Nucleus accumbens (tissue), 56 donors: ENCODE data around the gene LBHD2.
A peak's percentile ranks its signal among the peaks of the same experiment; 100 is the strongest.

Experiments
- DNase-seq, 56 donors: peaks; one replicate each; lab custom pipeline; 2025; lab: John Stamatoyannopoulos, UW

The LBHD2 gene

DNA sequence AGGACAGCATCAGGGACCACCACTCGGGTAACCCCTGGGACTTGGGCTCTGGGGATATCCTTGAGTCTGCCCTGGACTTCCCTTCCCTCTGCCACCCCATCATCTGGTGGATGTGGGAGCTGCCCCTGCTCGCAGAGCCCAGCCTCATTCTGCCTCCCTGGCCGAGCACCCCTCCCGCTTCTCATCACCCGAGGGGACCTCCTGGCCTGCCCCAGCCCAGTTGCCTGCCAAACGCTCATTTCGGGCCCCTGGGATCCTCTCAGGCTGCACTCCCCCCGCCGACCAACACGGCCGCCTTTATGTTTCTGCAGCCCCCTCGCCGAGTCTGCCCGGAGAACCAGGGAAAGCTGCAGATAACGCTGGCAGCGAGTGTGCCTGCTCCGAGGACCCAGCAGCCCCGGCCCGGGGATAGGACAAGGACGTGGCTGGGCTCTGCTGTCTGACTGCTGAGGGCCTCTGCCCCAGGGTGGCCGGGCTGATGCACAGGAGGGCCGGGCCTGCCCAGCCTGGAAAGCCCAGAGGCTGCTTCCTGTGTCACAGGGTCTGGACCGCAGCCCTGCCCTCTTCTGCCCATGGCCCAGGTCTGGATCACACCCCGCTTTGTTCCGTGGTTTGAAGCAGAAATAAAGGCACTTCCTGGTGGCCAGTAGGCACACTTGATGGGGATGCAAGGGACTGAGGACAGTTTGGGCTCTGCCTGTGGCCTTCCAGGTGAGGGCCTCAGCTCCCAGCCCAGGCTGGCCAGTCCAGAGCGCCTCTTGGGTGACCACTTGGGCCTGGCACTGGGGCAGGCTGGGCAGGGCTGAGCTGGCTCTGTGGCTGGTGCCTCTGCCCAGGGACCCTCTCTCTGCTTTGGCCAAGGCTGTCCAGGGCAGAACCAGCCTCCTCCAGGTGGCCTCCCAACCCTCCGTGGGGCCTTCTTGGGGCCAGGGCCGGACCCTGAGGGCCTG is 5.7 kb downstream of the LBHD2 start:
- DNase-seq = no peak

DNA sequence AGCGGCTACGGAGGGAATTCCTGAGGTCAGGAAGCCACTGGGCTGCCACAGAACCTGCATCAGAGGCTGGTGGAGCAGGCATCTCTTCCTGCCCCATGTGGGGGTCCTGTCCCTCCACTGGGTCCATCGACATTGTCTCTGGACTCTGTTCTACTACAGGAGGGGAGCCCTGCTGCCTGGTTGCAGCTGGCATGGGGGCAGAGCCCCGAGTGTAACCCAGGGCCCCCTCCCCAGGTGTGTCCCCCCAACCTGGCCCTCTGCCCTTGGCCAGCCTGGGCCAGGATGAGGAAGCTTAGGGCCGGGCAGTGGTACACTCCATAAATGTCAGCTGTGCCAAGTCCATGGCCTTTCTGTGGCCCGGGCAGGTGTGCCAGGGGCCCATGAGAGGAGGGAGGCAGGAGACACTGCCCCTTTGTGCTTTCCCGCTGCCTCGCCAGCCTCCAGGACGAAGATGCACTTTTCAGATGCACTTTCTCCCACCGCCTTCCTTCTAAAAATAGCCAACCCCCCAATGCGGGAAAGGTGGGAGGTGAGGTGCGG is 6.5 kb downstream of the LBHD2 start:
- no peak for DNase-seq

DNA sequence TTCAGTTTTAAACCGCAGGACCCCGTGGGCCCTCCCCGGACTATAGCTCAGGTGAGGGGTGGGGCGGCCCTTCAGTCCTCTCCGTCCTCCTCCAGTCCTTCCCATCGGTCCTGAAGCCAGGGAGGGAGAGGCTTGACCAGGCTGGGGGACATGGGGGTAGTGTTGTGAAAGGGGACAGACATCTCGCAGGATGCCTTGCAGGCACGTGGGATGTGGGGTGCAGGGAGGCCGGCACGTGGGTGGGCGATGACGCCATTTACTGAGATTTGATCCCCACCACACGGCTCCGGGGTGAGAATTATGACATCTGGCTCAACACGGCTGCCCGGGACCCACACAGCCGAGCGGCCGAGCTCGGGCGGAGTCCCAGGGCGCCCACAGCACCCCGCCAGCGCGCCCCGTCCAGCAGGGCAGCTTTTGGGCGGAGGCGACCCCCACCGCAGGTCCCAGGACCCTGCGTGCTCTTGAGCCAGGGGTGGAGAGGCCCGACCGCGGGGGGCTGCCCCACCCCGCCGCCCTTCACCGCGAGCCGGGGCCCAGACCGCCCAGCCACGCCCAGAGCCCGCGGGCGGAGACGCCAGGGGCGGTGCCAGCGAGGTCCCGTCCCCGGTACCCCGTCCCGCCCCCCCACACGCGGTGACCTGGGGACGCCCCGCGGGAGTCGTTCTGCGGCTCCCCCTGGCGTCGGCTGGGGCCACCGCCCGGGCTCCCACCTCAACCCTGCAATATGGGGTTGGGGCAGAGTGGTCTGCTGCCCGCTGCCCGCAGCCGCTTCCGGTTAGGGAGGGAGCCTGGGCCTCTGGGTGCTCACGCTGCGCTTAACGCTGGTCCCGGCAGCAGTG is 7.3 kb downstream of the LBHD2 start:
- DNase-seq = peak in 3 of 56 donors; percentile 8 to 57 (median 42)

DNA sequence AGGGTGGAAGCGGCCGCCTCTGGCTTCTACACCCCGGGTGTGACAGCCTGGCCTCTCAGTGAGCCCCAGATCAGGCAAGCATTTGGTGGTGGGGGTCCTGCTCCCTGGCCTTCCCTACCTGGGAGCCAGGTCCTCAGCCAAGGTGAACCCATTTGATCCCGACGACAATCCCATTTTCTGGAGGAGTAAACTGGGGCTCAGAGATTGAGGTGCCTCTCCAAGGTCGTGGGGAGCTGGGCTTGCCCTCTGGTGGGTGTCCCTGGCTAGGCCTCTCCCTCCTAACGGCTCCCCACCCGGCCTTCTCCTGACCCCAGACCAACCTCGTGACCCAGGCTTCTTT is 7.8 kb downstream of the LBHD2 start:
- no peak for DNase-seq

DNA sequence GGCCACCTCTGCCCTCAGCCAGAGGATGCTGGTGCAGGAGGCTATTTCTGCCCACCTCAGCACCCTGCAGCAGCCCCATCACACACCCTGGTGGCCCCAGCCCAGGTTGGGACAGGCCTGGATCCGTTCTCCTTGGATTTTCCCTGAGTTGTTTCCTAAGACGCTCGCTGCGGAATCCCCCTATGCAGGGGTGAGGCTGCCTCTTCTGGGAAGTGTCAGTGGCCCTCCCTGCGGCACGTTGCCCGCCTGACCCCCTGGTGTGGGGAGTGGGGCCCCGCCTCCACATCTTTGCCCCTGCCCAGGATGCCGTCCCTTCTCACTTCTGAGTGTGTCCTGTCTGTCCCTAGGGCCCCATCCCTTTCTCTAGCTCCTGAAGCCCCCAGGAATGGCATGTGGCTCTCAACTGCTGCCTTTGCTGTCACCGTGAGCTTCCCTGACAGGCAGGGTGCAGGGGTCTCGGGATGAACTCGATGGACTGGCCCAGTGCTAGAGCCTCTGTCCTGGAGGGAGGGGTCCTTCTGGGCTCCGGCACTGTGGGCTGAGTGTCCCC is 9.9 kb downstream of the LBHD2 start:
- no peak for DNase-seq

DNA sequence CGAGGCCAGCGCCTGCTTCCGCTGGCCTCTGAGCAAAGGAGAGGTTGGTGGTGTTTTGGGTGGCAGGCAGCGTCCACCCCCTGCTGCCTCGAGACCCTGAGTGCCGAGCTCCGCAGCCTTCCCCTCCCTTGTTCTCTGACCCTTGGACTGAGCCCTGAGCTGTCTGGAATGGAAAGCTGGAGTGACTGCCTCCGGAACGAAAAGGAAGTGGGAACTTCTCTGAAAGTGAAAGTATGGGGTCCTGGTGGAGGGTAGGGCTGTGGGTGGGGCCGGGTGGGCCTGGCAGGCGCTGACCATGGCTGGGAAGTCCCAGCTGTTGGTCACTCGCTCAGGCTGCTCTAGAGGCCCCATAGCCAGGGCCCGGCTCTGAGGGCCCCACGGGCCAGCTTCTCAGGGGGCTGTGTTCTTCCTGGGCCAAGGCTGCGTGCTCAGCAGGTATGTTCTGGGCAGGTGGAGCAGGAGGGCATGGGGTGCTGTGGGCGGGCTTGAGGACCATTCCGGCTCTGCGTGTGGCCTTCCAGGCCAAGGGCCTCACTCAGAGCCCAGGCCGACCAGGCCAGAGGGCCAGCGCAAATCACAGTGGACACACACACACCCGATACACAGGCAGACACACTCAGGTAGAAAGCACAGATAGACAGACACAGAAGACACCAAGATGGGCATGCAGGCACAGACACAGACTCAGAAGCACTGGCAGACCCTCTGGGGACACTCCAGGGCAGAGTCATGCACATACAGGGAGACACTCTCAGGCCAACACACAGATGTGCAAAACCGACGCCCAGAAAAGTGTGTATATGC is 10.6 kb downstream of the LBHD2 start, which contains the start of gene EXOC3L4:
TSS of gene EXOC3L4 (plus strand) at position 320 of the 804 bp plus-strand sequence. CDS start 5,495 bp downstream, outside the sequence.
- no peak for DNase-seq

DNA sequence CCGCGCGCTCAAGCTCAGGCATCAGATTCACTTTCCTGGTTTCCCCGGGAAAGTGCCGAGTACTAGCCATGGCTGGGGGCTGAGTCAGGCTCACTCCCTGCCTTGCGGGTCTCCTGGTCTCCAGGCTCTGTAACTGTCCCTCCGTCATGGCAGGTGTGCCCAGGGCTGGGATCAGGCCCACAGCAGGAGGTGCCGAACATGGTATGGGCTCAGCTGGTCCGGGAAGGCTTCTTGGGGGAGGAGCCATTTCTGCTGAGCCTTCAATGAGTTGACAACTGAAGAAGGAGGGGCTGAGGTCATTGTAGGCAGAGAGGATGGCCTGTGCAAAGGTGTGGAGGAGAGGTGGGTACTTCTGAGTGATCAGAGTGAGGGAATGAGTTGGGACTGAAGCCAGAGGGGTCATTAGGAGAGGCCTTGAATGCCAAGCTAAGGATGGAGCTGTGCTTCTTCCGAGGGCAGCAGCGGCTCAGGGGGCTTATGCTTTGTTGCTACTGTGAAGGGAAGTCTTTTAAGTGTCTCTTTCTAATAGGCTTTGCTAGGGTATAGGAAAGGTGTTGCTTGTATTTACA is 11.3 kb downstream of the LBHD2 start:
- DNase-seq = no peak

DNA sequence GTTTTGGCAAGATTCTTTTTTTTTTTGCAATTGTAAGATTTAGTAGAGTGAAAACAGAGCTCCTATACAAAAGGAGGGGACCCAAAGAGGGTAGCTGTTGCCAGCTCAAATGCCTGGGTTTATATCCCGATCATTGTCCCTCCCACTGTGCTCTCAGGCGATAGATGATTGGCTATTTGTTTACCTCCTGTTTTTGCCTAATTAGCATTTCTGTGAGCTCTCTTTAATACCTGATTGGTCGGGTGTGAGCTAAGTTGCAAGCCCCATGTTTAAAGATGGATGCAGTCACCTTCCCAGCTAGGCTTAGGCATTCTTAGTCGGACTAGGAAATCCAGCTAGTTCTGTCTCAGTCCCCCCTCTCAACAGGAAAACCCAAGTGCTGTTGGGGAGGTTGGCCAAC is 12.4 kb downstream of the LBHD2 start:
- DNase-seq = no peak

DNA sequence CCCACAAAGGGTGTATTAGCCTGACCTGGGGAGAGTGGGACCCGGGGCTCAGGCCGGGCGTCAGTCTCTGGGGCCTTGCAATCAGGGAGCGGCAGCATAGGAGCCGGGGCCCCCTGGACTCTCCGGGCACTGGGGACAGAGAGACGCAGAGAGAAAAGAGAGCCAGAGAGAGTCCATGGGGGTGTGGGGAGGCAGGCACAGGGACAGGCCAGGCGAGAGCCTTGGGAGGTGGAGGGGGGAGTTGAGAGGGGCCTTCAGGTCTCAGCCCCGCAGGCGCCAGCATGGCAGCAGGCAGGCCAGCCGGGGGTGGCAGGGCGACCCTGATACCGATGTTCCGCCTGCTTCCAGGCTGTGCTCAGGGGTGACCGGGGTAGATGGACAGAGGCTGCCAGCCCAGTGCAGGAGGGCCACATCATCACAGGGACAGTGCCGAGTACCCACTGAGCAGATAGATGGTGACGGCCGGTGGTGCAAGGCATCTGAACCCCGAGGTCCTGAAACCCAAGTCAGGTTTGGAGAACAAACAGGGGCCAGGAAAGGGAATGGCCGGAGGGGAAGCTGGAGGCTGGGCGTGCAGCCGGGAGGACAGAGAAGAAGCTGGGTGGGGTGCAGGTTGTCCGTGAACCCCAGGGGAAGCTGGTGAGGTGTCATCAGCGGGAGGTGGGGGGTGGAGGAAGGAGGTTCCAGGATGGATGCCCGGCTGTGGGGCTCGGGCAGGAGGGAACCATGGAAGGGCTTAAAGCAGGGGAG is 13.4 kb downstream of the LBHD2 start:
- no peak for DNase-seq

DNA sequence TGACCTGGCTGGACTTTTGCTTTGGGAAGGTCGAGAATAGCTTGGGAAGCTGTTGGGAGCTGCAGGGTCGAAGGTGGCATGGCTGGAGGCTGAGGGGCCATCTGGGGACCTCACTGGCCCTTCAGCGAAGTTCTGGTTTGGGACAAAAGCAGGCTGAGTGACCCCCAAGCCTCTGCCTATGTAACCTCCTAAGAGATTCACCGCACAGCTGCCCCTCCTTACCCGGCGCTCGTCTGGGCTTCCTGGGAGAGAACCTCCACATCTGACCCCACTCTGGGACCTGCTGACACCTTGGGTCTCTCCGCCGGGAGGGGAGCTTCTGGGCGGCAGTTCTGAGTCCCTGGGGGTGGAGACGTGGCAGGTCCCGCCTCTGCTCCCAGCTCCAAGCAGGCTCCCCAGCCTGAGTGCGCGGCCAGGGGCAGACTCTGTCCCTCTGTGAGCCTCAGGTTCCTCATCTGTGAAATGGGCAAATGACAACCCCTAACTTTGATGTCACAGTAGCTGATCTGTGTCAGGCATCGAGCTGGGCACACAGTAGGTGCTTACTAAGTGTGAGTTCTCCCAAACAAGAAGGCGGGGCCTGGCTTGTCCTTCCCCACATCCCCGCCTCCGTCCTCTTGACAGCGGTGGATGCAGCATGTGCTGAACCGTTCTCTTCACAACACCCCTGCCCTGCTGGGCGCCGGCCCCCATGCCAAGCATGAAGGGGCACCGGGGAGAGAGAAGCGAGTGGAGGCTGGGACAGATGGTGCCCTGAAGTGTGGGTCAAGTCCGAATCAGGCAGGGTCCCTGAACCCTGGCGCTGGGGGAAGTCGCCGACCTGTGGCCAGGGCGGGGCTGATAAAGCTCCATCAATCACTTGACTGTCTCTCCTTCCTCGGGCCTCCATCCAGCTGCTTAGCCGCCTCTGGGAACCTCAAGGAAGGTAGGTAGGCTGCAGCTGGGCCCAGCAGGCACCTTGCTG is 14.3 kb downstream of the LBHD2 start:
- DNase-seq = no peak

DNA sequence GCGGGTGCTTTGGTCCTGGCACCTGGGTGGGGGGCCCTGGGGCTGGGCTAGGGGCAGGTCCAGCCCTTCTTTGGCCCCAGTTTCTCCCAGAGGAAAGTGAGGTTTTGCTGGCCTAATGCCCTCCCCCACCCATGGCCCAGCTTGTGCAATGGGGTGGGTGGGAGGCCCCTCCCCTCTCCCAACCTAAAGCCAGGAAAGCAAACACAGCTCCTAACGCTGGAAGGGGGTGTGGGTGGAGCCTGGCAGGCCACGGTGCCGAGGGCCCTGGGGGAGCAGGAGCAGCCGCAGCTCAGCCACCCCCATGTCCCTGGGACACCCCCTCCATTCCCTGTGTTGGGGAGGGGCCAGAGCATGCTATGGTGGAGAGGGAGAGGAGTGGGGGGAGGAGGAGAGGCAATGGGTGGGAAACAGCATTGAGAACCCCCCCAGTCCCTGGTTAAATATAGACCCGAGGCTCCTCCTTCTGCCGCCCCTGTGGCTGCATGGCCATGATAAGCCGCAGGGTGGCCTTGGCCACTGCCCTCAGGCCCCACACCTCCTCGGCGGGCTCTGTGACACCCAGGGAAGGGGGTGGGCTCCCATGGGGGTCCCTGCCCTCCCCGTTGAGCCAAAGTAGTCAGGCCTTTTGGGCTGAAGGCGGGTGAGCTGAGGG is 15.2 kb downstream of the LBHD2 start:
- no peak for DNase-seq

DNA sequence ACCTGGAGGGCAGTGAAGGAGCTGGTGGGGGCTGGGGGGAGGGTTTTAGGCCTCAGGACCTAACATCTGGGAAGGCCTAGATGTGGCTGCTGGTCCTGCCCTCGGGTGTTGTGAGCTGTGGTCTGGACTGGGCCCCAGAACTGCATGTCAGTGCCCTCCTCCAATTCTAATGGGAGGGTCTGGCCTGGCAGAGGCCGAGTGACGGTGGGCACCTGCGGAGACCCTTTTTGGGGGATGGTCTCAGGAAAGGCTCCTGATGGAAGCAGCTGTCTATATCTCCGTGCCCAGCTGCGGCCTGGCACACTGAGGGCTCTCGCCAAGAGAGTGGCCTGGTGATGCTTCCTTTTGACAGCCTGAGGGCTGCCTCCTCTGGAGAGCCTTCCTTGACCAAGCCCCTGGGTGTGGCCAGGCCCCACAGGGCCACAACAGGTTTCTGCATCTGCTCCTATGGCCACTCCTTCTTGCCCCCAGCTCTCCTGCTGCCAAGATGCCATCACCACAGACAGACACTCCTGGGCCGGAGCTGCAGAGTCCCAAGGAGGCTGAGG is 15.8 kb downstream of the LBHD2 start:
- DNase-seq = no peak

DNA sequence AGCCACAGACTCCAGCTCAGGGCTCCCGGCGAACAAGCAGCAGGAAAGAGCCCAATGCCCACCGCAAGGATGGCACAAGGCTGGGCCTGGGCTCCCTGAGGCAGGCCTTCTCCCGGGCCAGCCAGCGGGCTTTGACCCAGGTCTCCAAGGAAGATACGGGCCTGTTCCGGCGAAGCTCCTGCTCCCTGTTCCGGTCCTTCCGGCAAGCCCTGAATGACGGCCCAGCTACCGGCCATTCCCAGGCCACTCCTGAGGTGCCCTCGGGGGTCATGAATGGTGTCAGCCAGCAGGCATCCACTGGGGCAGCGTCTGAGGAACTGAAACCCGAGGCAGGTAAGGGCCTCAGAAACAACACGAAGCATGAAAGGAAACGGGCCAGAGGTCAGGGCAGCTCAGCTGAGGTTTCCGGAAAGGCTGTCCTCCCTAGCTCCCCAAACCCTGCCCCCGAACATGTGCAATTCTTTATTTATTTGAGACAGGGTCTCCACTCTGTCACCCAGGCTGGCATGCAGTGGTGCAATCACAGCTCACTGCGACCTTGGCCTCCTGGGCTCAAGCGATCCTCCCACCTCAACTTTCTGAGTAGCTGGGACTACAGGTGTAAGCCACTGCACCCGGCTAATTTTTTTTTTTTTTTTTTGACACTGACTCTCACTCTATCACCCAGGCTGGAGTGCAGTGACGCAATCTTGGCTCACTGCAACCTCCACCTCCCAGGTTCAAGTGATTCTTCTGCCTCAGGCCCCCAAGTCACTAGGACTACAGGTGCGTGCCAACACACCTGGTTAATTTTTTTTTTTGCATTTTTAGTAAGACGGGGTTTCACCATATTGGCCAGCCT is 16.5 kb downstream of the LBHD2 start:
- DNase-seq = no peak

DNA sequence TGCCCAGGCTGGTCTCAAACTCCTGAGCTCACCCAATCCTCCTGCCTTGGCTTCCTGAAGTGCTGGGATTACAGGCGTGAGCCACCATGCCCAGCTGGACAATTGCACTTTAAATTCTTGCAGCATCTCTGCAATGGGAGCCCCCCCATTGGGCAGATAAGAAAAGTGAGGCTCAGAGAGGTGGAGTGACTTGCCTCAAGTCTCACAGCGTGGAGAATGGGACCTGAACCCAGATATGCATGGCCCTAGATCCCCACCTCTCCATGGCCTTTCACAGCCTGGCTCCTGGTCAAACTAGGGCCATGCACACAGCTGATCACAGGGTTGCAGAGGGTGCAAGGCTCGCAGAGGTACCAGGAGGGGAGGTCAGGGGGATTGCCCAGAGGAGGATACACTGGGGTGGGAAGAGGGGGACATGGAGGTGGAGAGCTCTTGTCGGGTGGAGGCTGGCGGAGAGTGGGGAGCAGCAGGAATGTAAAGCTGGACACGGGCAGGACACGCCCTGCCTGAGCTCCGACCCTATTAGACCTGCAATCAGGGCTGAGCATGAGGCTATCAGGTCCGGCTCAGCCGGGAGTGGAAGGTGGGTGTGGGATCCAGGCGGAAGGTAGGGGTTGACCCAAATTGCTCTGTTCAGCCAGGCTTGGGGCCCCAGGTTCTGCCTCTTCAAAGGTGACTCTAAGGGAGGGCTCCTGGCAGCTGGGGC is 17.4 kb downstream of the LBHD2 start:
- no peak for DNase-seq

DNA sequence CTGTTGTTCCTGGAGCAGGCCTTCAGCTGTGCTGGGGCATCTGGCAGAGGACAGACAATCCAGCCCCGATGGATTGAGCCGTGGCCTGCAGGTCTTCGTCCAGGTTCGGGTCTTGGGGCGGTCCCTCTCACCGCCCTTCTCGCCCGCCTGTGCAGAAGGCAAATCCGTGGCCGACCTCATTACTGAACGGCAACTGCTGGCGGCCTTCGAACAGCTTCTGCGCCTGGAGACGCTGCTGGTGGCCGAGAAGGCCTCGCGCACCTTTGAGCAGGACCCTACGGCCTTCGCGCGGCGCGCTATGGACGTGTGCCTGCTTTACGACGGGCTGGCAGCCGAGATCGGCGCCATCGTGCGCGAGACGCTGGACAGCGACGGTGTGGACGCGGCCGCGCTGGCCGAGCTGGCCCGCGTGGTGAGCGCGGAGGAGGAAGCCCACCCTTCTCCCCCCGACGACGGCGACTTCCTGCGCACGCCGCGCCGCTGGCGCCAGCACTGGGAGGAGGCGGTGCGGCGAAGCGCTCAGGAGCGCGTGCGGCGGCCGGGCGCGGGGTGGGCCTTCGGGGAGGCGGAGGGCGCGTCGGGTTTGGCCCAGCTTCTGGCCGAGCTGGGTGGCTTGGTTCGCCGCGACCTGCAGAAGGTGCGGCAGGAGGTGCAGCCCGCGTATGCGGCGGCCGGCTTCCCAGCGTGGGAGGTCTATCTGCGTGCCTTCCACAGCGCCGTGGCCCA is 18.1 kb downstream of the LBHD2 start:
- DNase-seq = no peak
